ENCODE results near the gene DDR1.
"Not testable (repeated sequence)": the region's sequence is repeated elsewhere in the genome, so short reads cannot be mapped to it uniquely, and the experiment has no call there.

DDR1 gene

GRCh38 chr6:30894935-30895334 lies 10.6 kb downstream of the DDR1 start:
- DNase-seq = no peak

DNA sequence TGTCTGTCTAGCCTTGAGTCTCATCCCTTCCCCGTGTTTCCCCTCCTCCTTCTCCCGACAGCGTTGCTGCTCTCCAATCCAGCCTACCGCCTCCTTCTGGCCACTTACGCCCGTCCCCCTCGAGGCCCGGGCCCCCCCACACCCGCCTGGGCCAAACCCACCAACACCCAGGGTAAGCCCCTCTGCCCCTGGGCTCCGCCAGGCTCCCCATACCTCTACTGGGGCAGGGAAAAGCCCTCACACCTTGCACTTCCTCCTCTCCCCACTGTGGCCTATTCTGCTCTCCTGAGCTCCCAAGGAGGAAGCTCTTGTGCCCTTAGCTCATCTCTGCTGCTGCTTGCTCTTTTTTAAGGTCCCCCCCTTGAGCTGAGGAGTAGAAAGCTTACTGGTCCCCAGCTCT lies 11.0 kb downstream of the DDR1 start:
- DNase-seq = no peak

GRCh38 chr6:30896541-30896940 lies 12.2 kb downstream of the DDR1 start:
- DNase-seq = no peak

DNA sequence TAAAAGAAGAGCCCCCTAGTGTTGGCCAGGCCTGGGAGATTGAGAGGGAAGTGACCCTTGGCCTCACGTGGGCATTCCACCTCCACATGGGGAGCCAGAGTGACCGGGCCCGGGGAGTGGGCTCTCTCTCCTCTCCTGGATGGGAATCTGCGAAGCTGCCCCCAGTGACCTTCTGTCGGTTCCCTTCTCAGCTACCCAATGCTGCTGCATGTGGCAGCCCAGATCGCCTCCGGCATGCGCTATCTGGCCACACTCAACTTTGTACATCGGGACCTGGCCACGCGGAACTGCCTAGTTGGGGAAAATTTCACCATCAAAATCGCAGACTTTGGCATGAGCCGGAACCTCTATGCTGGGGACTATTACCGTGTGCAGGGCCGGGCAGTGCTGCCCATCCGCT lies 13.6 kb downstream of the DDR1 start:
- DNase-seq = no peak

DNA sequence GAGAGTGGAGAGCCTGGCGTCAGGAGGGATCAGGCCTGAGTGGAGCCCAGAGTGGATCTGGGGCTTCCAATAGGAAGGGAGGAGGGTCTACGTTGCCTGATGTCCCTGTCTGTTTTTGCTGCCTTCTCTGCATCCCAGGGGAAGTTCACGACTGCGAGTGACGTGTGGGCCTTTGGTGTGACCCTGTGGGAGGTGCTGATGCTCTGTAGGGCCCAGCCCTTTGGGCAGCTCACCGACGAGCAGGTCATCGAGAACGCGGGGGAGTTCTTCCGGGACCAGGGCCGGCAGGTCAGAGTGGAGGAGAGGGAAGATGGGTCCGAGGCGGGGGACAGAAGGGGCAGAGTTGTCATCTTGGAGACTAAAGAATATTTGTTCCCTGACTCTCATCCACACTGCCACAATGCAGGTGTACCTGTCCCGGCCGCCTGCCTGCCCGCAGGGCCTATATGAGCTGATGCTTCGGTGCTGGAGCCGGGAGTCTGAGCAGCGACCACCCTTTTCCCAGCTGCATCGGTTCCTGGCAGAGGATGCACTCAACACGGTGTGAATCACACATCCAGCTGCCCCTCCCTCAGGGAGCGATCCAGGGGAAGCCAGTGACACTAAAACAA lies 14.5 kb downstream of the DDR1 start:
- DNase-seq = no peak

DNA sequence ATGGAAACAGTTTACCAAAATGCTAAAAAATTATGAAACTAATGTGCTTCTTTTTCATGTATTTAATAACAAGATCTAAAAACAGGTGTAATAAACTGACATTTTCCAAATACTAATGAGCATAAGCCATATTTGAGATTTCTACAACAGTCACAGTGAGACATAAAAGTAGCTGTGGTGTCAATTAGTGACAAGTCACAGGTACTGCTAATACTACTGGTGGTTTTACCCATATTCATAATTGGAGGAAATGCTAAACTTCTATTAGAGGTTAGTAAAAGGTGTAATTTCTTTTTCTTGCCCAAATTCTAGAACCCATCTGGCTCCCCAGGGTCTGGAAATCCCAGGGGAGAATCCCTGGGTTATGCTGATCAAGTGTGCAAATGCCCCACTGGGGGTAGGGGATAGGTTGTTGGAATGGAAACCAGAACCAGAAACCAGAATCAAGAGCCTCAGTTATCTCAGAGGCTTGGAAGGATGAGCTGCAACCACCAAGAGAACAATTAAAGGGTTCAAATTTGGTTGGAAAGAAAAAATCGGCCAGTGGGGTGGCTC lies 16.6 kb downstream of the DDR1 start:
- no peak for DNase-seq

DNA sequence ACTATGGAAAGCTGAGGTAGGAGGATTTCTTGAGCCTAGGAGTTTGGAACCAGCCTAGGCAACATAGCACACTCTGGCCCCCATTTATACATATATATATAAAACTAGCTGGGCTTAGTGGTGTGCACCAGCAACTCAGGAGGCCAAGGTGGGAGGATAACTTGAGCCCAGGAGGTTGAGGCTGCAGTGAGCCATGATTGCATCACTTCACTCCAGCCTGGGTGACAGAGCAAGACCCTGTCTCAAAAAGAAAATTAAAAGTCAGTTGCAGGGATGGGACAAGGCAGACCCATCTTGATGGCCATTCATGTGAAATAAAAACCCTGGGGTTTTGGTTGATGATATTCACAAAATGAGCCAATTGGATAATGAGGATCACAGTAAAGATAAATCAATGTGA lies 17.1 kb downstream of the DDR1 start:
- no peak for DNase-seq

DNA sequence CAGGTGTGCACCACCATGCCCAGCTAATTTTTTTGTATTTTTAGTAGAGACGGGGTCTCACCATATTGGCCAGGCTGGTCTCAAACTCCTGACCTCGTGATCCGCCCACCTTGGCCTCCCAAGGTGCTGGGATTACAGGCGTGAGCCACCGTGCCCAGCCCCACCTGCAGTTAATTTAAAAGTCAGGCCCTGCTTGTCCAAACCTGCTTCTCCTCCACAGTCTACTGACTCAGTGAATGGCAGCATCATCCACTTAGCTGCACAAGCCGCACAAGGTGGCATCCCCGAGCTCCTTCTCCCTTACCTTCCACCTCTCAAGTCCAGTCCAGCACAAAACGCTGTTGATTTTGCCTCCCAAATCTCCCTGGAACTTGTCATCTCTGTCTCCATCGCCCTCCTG lies 17.9 kb downstream of the DDR1 start:
- DNase-seq = not testable (repeated sequence)

DNA sequence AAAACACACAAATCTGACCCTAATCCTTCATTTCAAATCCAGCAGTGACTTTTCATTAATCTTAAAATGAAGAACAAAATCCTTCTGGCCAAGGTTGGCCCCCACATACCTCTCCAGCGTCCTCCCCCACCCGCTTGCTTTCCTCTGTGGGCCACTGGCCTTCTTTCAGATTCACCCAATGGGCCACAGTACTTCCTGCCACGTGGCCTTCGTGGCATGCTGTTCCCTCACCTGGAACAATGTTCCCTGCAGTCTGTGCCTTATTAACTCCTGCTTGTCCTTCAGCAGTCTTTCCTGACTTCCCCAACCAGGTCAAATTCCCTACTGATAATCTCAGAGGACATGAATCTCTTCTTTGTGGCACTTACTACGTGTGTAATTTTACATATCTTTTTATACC lies 18.4 kb downstream of the DDR1 start:
- DNase-seq = no peak

DNA sequence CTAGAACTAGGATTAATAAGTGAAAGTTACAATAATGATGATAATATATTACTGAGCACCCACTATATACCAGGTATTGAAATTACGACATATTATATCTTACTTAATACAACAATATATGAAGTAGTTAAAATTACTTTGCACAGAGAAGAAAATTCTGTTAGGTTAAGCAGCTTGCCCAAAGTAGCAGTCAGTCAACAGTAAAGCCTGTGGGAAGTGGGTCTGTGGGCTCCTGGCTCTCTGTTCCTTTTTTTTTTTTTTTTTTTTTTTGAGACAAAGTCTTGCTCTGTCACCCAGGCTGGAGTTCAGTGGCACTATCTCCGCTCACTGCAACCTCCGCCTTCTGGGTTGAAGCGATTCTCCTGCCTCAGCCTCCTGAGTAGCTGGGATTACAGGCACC lies 18.9 kb downstream of the DDR1 start:
- no peak for DNase-seq

DNA sequence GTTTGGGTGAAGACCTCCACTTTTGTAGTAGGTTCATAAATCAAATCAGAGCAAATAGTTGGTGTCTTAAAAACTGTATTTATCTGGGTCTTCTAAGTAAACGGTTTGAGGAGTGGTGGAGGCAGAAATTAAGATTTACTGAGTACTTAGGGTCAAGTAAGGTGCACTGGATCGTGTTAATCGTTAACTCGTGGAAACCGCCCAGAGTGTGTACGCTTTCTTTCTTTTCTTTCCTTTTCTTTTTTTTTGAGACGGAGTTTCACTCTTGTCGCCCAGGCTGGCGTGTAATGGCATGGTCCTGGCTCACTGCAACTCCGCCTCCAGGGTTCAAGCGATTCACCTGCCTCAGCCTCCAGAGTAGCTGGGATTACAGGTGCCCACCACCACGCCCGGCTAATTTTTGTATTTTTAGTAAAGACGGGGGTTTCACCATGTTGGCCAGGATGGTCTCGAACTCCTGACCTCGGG lies 23.0 kb downstream of the DDR1 start:
- not testable (repeated sequence) for DNase-seq

DNA sequence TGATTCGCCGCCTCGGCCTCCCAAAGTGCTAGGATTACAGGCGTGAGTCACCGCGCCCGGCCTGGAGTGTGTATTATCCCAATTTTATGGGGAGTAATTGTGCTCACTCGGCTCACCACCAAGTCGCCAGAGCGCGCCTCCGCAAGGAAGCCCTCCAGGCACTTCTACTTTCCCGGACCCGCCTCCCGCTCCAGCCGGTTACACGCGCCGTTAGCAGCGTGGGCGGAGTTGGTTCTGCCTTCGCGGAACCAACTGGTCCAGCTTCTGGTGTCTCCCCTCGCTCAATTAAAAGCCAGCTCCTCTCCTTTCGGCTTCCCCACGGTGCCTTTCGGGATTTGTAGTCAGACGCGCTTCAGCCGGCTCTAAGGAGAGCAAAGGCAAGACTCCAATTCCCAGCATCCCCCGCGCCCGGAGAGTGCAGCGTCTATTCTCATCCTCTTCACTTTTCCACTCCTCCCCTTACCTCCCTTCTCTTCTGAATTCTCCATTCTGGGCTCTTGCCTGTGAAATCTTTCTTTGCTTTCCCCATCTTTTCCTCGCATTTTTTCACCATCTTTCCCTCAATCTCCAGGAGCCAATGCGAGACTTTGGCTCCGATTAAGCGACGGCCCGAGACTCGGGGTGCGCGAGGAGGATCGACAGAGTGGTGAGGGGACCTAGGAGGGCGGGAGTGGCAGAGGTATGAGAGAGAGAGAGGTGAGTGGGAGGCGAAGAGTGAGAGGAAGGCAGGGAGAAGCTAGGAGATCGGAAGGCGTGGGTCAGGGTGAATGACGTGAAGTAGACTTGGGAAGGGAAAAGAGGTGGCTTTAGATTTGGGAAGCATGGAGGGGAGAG lies 23.7 kb downstream of the DDR1 start, which contains the start of gene GTF2H4:
Gene GTF2H4, plus strand, starts transcription at position 450 of the 834 bp plus-strand sequence.
- peak; percentile 94 to 97 for DNase-seq

DNA sequence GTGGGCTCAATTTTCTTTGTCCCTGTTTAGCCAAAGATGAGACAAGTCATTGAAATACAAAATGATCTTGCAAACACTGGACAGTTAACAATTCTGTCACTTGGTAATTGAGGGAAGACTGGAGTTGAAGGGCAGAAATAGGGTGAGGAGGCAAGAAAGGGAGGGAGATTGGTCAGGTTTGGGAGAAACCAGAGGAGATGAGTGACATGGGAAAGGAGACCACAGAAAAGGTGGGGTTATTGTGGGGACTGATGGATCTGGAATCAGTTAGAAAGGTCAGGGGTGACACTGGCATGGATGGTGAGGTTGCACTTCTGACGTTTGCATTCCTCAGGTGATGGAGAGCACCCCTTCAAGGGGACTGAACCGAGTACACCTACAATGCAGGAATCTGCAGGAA lies 24.4 kb downstream of the DDR1 start:
- DNase-seq = no peak

DNA sequence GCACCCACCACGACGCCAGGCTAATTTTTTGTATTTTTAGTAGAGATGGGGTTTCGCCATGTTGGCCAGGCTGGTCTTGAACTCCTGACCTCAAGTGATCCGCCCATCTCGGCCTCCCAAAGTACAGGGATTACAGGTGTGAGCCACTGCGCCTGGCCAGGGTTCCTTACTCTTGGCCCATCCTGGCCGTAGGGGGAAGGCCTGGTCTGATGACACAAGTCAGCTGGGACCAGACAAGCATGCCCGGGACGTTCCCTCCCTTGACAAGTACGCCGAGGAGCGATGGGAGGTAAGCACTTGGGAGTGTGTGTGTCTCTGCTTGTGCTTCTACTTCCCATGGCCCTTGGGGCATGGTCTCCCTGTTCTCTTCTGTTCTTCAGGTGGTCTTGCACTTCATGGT lies 26.2 kb downstream of the DDR1 start:
- DNase-seq = not testable (repeated sequence)

GRCh38 chr6:30912746-30913520 lies 28.6 kb downstream of the DDR1 start:
- DNase-seq = no peak

DNA sequence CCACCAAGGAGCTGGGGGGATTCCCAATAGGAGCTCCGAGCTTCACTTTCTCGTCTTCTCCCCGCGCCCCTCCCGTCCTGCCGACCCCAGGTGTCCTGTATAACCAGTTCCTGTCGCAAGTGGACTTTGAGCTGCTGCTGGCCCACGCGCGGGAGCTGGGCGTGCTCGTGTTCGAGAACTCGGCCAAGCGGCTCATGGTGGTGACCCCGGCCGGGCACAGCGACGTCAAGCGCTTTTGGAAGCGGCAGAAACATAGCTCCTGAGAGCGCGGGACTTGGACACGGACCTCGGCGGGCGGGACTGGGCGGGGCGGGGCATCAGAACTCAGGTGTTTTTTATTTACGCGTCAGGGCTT lies 29.4 kb downstream of the DDR1 start:
- DNase-seq = no peak

DNA sequence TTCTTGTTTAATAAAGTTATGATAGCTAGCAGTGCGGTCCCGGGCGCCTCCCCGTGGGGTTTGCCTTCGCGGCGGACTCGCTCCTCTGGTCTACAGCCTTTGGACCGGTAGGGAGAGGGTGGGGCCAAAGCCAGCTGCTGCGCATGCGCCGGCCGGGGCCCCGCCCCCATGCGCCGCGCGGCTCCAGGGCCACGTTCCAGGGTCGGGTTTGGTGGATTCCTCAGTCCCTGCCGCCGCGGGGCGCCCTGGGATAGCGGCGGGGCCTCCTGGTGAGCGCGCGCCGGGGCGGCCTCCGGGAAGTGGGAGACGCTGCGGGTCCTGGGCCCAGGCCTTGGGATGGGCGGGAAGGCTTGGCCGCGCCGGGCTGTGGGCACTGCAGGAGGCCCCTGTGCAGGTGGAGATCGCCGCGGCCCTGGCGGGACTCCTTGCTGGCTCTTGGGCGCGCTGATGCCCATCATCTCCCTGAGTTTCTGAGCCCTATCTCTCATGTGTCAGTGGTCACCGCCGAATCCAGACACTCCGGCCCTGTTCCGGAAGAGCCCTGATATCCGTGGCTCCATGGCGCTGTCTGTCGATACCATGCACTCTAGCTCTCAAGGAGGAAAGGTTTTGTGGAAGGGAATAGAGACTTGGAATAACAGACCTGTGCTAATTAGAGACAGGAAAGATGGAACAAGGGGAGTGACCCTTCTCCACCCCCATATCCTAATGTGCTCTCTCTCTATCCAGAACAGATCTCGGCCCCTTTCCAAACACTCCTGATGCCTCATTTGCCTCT lies 29.9 kb downstream of the DDR1 start, which contains the start of gene VARS2:
Gene VARS2, plus strand, starts transcription at position 163 of the 778 bp plus-strand sequence. Its CDS starts 599 bp downstream, at position 762.
- DNase-seq = peak; percentile 92 to 94

- DNase-seq = no peak
Observed at GRCh38 chr6:30914854-30915590, 30.7 kb downstream of the DDR1 start.

DNA sequence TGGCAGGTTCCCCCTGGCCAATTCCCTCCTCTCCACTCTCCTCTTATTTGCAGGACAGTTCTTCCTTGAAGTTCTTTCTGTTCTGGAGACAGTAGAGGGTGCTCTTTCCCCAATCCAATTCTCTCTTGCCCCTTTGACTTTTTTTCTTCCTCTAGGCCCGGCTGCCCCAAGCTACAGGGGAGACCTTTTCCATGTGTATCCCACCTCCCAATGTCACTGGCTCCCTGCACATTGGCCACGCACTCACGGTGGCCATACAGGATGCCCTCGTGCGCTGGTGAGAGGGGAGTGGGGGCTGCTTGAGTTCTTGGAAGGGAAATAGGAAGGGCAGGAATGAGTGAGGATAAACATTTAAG lies 31.2 kb downstream of the DDR1 start:
- DNase-seq = peak; percentile 38 to 88

DNA sequence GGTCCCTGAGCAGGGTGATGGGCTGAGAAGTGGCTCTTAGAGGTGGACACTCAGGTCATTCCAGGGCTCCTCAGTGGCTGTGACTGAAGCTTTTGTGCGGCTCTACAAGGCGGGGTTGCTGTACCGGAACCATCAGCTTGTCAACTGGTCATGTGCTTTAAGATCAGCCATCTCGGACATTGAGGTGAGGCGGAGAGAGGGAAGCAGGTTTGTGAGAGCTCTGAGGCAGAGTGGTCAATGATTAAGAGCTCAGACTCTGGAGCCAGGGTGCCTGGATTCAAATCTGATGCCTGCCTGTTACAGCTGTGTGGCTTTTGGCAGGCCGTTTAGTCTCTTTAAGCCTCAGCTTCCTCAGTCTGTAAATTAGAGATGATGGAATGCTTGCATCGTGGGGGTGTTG lies 32.7 kb downstream of the DDR1 start:
- DNase-seq = no peak

DNA sequence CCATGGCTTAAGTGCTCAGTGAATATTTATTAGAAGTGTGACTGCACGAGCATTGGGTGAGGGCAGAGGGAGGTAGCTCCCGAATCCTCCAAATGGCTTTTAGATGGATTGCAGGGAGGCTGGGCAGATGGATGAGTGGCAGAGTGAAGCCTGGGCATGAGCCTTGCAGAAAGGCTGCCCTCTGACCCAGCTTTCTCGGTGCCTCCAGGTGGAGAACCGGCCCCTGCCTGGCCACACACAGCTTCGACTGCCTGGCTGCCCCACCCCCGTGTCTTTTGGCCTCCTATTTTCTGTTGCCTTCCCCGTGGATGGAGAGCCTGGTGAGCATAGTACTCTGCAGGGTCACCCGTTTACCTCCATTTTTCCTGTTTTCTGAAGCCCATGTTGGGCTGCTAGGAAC lies 33.2 kb downstream of the DDR1 start:
- DNase-seq = no peak

- DNase-seq = no peak
Observed at GRCh38 chr6:30918670-30919069, 34.4 kb downstream of the DDR1 start.

All from hippocampal formation (tissue), 2 donors.